PC-9 (cell line): ENCODE measurements around the gene COX5A. TPM values are rescaled to one million over a fixed set of nuclear protein-coding genes. Genes with fewer than 3 reads are reported as not detected.

Experiments used
- BruUV-seq: library from RNA; stranded (reverse); fragments of 400-500 nt; replicated peaks from 2 replicates; lab custom pipeline; 2021; lab: Mats Ljungman, UMichigan
- CTCF ChIA-PET: fragments of 300-600 bp; sonication (Branson Sonifier 250); formaldehyde crosslinking; loops from one replicate; lab custom pipeline; 2022; ENCODE audit warnings: antibody characterized with exemption; lab: Charles Lee
- POLR2A ChIA-PET: fragments of 300-600 bp; sonication (Branson Sonifier 250); formaldehyde crosslinking; loops from one replicate; lab custom pipeline; 2022; ENCODE audit warnings: antibody characterized with exemption; ENCODE audit not compliant: unreplicated experiment; lab: Charles Lee
- DNase-seq, 2 experiments: peaks; one replicate each; pipeline versions ENCODE4 v3.0.0 to v3.0.0-alpha.2; 2015 to 2022; ENCODE audit warnings: mixed read lengths in 1 of 2
- H2AFZ ChIP-seq: fragments of 200-600 bp; sonication (generic); 2 replicates; pipeline ENCODE4 v1.8.1; 2017; ENCODE audit warnings: antibody characterized with exemption
- H3F3A ChIP-seq: fragments of 200-600 bp; sonication (generic); 2 replicates; pipeline ENCODE4 v1.8.1; 2017; ENCODE audit warnings: antibody characterized with exemption, mild to moderate bottlenecking, low read depth; ENCODE audit not compliant: insufficient read depth
- H3K27ac ChIP-seq: fragments of 200-600 bp; sonication (generic); 2 replicates; pipeline ENCODE4 v1.6.1; 2016; ENCODE audit warnings: mixed run types
- H3K27me3 ChIP-seq: fragments of 200-600 bp; sonication (generic); 2 replicates; pipeline ENCODE4 v1.6.1; 2016; ENCODE audit warnings: low read depth, mixed run types; ENCODE audit not compliant: insufficient read depth
- H3K36me3 ChIP-seq: fragments of 200-600 bp; sonication (generic); 2 replicates; pipeline ENCODE4 v1.6.1; 2016; ENCODE audit warnings: low read depth, mixed run types
- H3K4me1 ChIP-seq: fragments of 200-600 bp; sonication (generic); replicated peaks from 2 replicates; pipeline ENCODE4 v1.6.1; 2016; ENCODE audit warnings: mixed run types; ENCODE audit not compliant: insufficient read depth
- H3K4me2 ChIP-seq: fragments of 200-600 bp; sonication (generic); 2 replicates; pipeline ENCODE4 v1.6.1; 2017; ENCODE audit warnings: mixed run types
- H3K4me3 ChIP-seq: fragments of 200-600 bp; sonication (generic); 2 replicates; pipeline ENCODE4 v1.6.1; 2016; ENCODE audit warnings: mixed run types
- H3K79me2 ChIP-seq: fragments of 200-600 bp; sonication (generic); 2 replicates; pipeline ENCODE4 v1.6.1; 2017; ENCODE audit warnings: low read depth, mixed run types
- H3K9me2 ChIP-seq: fragments of 200-600 bp; sonication (generic); 2 replicates; pipeline ENCODE4 v1.8.1; 2017; ENCODE audit warnings: mild to moderate bottlenecking; ENCODE audit not compliant: insufficient read depth
- H3K9me3 ChIP-seq: fragments of 200-600 bp; sonication (generic); 2 replicates; pipeline ENCODE4 v1.8.1; 2016; ENCODE audit warnings: low read depth; ENCODE audit not compliant: insufficient read depth
- H4K20me1 ChIP-seq: fragments of 200-600 bp; sonication (generic); 2 replicates; pipeline ENCODE4 v1.8.1; 2017; ENCODE audit not compliant: insufficient read depth
- EZH2 ChIP-seq: fragments of 200-600 bp; sonication (generic); IDR thresholded peaks from 2 replicates; pipeline ENCODE4 v1.8.0; 2017; ENCODE audit warnings: antibody characterized with exemption, low read depth
- intact Hi-C: fragments of 100-400 bp; cut with micrococcal nuclease; formaldehyde crosslinking; loops from one replicate; pipeline ENCODE4 v1.10.0; 2022; ENCODE audit not compliant: unreplicated experiment
- total RNA-seq: library from RNA; stranded (reverse); gene quantifications from 2 replicates; pipeline ENCODE4 v1.2.3, GENCODE V29; 2021
- TF ChIP-seq, protein P1 (sequence below): fragments of 200-600 bp; sonication (generic); conservative IDR thresholded peaks from 2 replicates; pipeline ENCODE4 v1.6.1; 2017; ENCODE audit warnings: mixed run types, antibody characterized with exemption, mild to moderate bottlenecking, moderate library complexity

Gene COX5A
- total RNA-seq, 1 experiment from 2014 or later = 247 TPM

DNA sequence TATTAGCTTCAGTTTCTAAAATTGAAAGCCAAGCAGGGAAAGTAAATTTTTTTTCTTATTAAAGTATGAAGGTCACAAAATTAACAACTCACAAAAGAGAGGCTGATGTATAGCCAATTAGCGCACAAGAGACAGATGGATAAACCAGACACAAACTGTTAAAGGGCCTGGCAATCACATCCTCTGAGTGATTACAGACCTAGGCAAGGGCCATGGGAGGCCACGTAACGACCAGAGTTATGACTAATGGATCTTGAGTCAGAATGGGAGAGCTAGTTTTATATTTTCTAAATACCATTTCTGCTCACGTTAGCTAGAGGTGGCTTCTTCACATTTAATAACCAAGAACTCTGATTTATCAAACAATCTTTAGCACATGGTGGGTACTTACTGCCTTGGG is 39.7 kb upstream of the COX5A start:
- intact Hi-C loops = no loop called here
- Histone ChIP-seq H2AFZ (no peak overlapping the region), H3K4me2 (no peak overlapping the region), H3K4me3 (no peak overlapping the region), H3K36me3 (no peaks in the 10 kb centered on the region), H4K20me1 (no peaks in the 10 kb centered on the region), H3F3A (peaks cover 9% of the 10 kb centered on the region; the same call in 1 of the 2 replicates), H3K9me2 (no peaks in the 10 kb centered on the region), H3K79me2 (no peaks in the 10 kb centered on the region), H3K27me3 (no peaks in the 10 kb centered on the region), H3K9me3 (no peaks in the 10 kb centered on the region), H3K4me1 (peaks cover 7% of the 10 kb centered on the region; the same call in 1 of the 2 replicates), H3K27ac (no peak overlapping the region)
- POLR2A ChIA-PET = no interaction called here
- no TSS peak for BruUV-seq
- CTCF ChIA-PET = no interaction called here
- no peak for DNase-seq
- TF ChIP-seq, protein P1, sequence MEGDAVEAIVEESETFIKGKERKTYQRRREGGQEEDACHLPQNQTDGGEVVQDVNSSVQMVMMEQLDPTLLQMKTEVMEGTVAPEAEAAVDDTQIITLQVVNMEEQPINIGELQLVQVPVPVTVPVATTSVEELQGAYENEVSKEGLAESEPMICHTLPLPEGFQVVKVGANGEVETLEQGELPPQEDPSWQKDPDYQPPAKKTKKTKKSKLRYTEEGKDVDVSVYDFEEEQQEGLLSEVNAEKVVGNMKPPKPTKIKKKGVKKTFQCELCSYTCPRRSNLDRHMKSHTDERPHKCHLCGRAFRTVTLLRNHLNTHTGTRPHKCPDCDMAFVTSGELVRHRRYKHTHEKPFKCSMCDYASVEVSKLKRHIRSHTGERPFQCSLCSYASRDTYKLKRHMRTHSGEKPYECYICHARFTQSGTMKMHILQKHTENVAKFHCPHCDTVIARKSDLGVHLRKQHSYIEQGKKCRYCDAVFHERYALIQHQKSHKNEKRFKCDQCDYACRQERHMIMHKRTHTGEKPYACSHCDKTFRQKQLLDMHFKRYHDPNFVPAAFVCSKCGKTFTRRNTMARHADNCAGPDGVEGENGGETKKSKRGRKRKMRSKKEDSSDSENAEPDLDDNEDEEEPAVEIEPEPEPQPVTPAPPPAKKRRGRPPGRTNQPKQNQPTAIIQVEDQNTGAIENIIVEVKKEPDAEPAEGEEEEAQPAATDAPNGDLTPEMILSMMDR = no peak
- no peak for TF ChIP-seq EZH2

DNA sequence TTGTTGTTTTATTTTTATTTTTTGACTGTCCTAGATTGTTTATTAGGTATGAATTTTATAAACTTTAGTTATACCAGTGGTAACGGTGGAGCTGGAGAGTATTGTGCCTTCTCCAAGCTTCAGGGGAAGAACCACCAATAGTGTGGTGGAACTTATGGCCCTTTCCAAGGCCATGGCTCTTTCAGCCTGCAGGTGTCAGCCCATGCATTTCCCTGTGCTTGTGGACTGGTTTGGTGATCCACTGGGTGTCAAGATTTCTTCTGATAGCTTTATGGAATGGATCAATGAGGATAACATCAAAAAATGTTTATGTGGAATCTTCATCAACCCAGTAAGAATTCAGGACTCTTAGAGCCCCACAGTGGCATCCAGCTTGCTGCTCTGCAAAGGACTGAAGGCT is 38.3 kb upstream of the COX5A start:
- DNase-seq = no peak
- CTCF ChIA-PET = interaction anchor here (0.6 kb wide), 1 partner anchor 207 kb away, joined by 8 read pairs; no protein-coding TSS in a partner anchor
- POLR2A ChIA-PET = no interaction called here

DNA sequence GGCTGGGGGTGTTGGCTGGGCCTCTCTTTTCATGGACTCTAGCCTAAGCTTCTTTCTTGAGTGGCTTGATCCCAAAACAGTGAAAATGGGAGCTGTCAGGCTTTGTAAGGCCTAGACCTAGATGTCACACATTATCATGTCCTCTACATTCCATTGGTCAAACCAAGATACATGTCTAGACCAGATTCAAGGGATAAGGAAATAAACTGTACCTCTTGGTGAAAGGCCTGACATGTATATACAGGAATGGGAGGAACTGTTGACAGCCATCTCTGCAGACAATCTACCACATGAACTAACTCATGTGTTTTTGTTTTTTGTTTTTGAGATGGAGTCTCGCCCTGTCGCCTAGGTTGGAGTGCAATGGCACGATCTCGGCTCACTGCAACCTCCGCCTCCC is 29.8 kb upstream of the COX5A start:
- TF ChIP-seq, protein P1 = no peak
- TF ChIP-seq EZH2 = no peak
- intact Hi-C loops = no loop called here
- POLR2A ChIA-PET = no interaction called here

More for the DNA sequence above, 38.3 kb upstream of the COX5A start:
- no peaks in the 10 kb centered on the region for H3K36me3 ChIP-seq
- BruUV-seq = no TSS peak
- no peaks in the 10 kb centered on the region for H3K9me3 ChIP-seq
- H4K20me1 ChIP-seq = no peaks in the 10 kb centered on the region
- H3K9me2 ChIP-seq = no peaks in the 10 kb centered on the region
- peaks cover 9% of the 10 kb centered on the region; the same call in 1 of the 2 replicates for H3F3A ChIP-seq
- TF ChIP-seq, protein P1 = no peak
- TF ChIP-seq EZH2 = no peak
- no peak overlapping the region for H3K27ac ChIP-seq
- peaks cover 6% of the 10 kb centered on the region; the same call in 1 of the 2 replicates for H3K4me1 ChIP-seq
- no peak overlapping the region for H3K4me3 ChIP-seq
- H2AFZ ChIP-seq = no peak overlapping the region
- H3K4me2 ChIP-seq = no peak overlapping the region
- H3K27me3 ChIP-seq = no peaks in the 10 kb centered on the region
- intact Hi-C loops = no loop called here
- no peaks in the 10 kb centered on the region for H3K79me2 ChIP-seq

More for the DNA sequence above, 29.8 kb upstream of the COX5A start:
- Histone ChIP-seq H3K4me3 (no peak overlapping the region), H3K79me2 (no peaks in the 10 kb centered on the region), H3K27me3 (no peaks in the 10 kb centered on the region), H3K4me1 (peaks cover 10% of the 10 kb centered on the region; the same call in 1 of the 2 replicates), H2AFZ (no peak overlapping the region), H3K4me2 (no peak overlapping the region), H3K27ac (no peak overlapping the region), H3K9me3 (no peaks in the 10 kb centered on the region), H4K20me1 (no peaks in the 10 kb centered on the region), H3K36me3 (no peaks in the 10 kb centered on the region), H3F3A (peaks cover 4% of the 10 kb centered on the region; the same call in 1 of the 2 replicates), H3K9me2 (no peaks in the 10 kb centered on the region)
- BruUV-seq = no TSS peak
- CTCF ChIA-PET = interaction anchor here (0.6 kb wide), 1 partner anchor 55 kb away, joined by 8 read pairs; the partner anchor contains the start of gene PPCDC
- no peak for DNase-seq
